ENCODE data around the gene GALT. TPM values are rescaled to one million over a fixed set of nuclear protein-coding genes. Genes with fewer than 3 reads are reported as not detected.

The GALT gene
- polyA plus RNA-seq (2012; ENCODE audit: insufficient read depth, insufficient read length, low read depth) = 58.3 TPM

DNA sequence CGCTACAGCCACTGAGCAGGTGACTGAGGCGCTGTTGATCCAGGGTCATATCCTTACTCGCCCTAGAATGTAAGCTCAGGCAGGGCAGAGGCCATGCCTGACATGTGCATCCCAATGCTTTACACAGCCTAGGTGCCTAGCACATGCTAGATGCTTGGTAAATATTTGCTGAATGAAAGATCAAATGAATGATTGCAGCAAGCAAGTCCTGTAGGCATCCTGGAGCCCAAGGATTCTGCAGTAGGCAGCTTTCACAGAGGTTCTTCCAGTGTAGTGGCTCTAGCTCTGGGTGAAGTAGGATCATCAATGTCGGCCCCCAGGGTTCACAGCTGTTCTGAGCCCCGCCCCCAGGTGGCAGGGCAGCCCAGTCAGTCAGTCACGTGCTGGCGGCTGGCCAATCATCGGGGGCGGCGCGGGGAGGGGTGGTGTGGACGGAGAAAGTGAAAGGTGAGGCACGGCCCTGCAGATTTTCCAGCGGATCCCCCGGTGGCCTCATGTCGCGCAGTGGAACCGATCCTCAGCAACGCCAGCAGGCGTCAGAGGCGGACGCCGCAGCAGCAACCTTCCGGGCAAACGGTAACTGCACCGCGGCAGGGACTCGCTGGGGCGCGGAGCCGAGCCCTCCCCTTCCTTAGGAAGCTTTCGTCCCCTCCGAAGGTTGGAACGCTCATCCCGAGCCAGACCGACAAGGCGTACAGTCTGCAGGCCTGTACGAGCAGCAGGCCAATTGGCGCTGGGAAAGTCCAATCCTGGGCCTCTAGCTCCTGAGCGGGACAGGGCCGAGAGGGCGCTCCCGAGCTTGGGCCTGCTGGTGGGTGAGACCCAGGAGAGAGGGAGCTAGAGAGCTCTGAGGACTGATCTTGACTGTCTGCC, at the start of gene GALT:
GALT (plus strand) TSS at position 465 of the 873 bp plus-strand sequence; CDS start at position 495, 30 bp downstream.
- peaks cover 14% of the 10 kb centered on the region for H3K36me3 ChIP-seq
- H3K4me1 ChIP-seq = peaks cover 12% of the 10 kb centered on the region
- no peaks in the 10 kb centered on the region for H3K27me3 ChIP-seq

DNA sequence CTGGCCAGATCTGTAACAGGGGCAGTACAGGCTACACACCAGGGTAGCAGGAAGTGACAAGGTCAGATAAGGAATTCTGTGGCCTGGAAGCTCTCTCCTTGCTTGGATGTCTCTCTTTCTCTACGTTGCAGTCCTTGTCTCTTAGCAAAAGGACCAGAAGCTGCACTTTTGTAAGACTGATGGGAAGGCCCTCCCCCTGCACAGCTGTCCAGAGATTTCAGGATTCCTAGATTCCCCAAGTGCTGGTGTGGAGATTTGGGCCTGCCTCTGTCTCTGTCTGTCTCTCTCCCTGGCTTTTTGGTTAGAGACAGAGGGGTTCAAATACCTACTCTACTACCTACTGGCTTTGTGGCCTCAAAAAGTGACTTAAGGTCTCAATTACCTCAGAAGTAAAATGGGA, 46.9 kb upstream of the GALT start:
- peaks cover 7% of the 10 kb centered on the region for H3K4me1 ChIP-seq

More for the DNA sequence above, at the start of gene GALT:
- Histone ChIP-seq H3K9me3 (no peaks in the 10 kb centered on the region), H3K4me3 (ENCODE audit: low read depth, low read length) (peak within 1 kb of the TSS; percentile 93)
- TF ChIP-seq, protein P1, sequence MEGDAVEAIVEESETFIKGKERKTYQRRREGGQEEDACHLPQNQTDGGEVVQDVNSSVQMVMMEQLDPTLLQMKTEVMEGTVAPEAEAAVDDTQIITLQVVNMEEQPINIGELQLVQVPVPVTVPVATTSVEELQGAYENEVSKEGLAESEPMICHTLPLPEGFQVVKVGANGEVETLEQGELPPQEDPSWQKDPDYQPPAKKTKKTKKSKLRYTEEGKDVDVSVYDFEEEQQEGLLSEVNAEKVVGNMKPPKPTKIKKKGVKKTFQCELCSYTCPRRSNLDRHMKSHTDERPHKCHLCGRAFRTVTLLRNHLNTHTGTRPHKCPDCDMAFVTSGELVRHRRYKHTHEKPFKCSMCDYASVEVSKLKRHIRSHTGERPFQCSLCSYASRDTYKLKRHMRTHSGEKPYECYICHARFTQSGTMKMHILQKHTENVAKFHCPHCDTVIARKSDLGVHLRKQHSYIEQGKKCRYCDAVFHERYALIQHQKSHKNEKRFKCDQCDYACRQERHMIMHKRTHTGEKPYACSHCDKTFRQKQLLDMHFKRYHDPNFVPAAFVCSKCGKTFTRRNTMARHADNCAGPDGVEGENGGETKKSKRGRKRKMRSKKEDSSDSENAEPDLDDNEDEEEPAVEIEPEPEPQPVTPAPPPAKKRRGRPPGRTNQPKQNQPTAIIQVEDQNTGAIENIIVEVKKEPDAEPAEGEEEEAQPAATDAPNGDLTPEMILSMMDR (IDR thresholded peaks at IDR 0.05; ENCODE audit: low read depth, low read length) = peak; percentile 59
- peak; percentile 98 for DNase-seq

DNA sequence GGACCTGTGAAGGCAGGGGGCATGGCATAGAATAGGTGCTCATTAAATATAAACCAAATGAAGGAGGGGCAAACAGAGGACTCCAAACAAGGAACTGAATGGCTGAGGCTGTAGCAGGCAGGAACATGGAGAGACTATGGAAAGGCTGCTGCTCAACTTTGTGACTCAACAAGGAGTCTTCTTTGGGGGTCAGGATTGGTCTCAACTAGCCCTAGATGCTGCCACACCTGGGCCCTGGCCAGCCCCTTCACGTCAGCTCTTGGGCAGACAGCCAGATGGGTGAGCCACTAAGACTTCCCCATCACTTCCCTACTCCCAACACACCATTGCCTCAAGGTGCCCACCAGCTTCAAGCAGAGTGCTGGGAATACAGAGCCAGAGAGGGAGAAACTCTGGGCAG, 45.6 kb upstream of the GALT start:
- TF ChIP-seq, protein P1 (IDR thresholded peaks at IDR 0.05; ENCODE audit: low read depth, low read length) = no peak
- DNase-seq = no peak
- H3K27me3 ChIP-seq = no peaks in the 10 kb centered on the region
- no peak overlapping the region for H3K4me3 ChIP-seq (ENCODE audit: low read depth, low read length)
- H3K36me3 ChIP-seq = no peaks in the 10 kb centered on the region
- no peaks in the 10 kb centered on the region for H3K9me3 ChIP-seq
- peaks cover 7% of the 10 kb centered on the region for H3K4me1 ChIP-seq

More for the DNA sequence above, 46.9 kb upstream of the GALT start:
- Histone ChIP-seq H3K9me3 (no peaks in the 10 kb centered on the region), H3K4me3 (ENCODE audit: low read depth, low read length) (no peak overlapping the region), H3K27me3 (no peaks in the 10 kb centered on the region), H3K36me3 (no peaks in the 10 kb centered on the region)
- DNase-seq = no peak
- TF ChIP-seq, protein P1 (IDR thresholded peaks at IDR 0.05; ENCODE audit: low read depth, low read length) = no peak

DNA sequence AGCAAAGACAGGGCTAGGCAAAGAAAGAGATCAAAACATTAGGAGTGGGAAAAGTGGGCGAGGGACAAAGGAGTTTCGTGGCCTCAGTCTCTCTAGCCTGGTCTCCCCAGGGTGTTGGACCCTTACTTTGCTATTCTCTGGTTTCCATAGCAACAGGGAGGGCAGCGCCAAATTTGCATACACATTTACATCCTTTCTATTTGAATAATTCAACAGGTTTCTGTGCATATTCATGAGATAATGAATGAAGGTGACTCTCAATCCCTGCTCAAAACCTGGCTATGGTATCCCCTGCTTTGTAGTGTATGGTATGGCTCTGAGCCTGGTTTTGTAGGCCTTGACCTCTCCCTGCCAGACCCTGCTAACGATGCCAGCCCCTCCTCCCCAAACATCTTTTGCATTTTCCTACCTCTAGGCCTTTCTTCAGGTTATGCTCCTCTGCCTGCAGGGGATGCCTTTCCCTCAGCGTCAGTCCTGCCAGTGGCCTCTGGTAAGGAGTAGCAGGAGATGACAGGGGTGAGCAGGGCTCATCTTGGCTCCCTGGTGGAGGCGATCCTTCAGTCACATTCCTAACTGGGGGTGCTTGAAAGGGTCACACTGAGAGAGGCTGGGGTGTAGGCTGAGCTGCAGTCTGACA, 44.4 kb upstream of the GALT start:
- Histone ChIP-seq H3K36me3 (no peaks in the 10 kb centered on the region), H3K4me1 (peaks cover 7% of the 10 kb centered on the region), H3K9me3 (no peaks in the 10 kb centered on the region), H3K27me3 (no peaks in the 10 kb centered on the region), H3K4me3 (ENCODE audit: low read depth, low read length) (no peak overlapping the region)
- TF ChIP-seq, protein P1 (IDR thresholded peaks at IDR 0.05; ENCODE audit: low read depth, low read length) = no peak
- DNase-seq = no peak

DNA sequence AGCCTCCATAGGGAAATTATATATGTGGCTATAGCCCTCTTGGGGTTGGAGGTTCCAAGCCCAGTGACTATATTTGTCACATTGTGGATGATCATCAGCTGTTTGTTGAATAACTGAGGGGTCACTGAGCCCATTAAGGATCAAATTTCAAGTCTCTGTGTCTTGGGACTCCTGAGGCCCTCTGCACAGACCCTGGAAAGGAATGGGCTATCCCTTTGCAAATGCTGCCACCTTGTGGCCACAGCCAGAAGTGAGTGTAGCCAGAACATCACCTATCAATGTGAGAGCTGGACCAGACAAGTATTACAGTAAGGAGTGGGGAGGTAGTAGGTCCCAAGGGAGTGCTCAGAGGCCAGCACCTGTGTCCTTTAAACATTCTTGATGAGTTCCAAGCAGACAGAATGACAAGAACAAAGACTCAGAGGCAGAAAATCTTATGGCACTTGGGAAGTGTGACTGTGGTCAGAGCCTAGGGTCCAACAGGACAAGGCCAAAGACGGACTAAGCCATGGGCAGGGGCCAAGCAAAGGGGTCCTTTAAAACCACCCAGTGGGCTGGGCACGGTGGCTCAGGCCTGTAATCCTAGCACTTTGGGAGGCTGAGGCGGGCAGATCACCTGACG, 42.8 kb upstream of the GALT start:
- DNase-seq = peak; percentile 86
- H3K27me3 ChIP-seq = no peaks in the 10 kb centered on the region
- H3K9me3 ChIP-seq = no peaks in the 10 kb centered on the region
- TF ChIP-seq, protein P1 (IDR thresholded peaks at IDR 0.05; ENCODE audit: low read depth, low read length) = peak; percentile 96
- H3K36me3 ChIP-seq = no peaks in the 10 kb centered on the region
- no peak overlapping the region for H3K4me3 ChIP-seq (ENCODE audit: low read depth, low read length)
- peaks cover 7% of the 10 kb centered on the region for H3K4me1 ChIP-seq

Measured in BE2C (cell line).